HepG2 (cell line): ENCODE data around the gene SLC7A8. TPM values are rescaled to one million over a fixed set of nuclear protein-coding genes. Genes with fewer than 3 reads are reported as not detected.

Experiments
- ARNT2 ChIP-seq: sonication (generic); formaldehyde crosslinking; IDR thresholded peaks from 2 replicates; pipeline ENCODE4 v1.8.0; 2022; ENCODE audit warnings: mild to moderate bottlenecking, low read depth, missing genetic modification reagents, moderate library complexity
- DBP ChIP-seq: sonication (generic); formaldehyde crosslinking; IDR thresholded peaks from 2 replicates; pipeline ENCODE4 v1.4.0; 2020; ENCODE audit warnings: missing genetic modification reagents; ENCODE audit errors: not compliant biosample characterization
- E2F1 ChIP-seq: sonication (generic); formaldehyde crosslinking; IDR thresholded peaks from 2 replicates; pipeline ENCODE4 v1.5.0; 2020; ENCODE audit warnings: missing genetic modification reagents
- EEA1 ChIP-seq: sonication (generic); formaldehyde crosslinking; IDR thresholded peaks from 2 replicates; pipeline ENCODE4 v1.5.1; 2020; ENCODE audit warnings: mild to moderate bottlenecking, missing genetic modification reagents, borderline replicate concordance
- EHMT2 ChIP-seq: fragments of 200-600 bp; sonication (generic); IDR thresholded peaks from 2 replicates; pipeline ENCODE4 v1.7.0; 2017; ENCODE audit warnings: antibody characterized with exemption, low read depth, low read length, borderline replicate concordance
- ETV6 ChIP-seq: sonication (generic); formaldehyde crosslinking; conservative IDR thresholded peaks from 2 replicates; pipeline ENCODE4 v1.4.0; 2020; ENCODE audit warnings: missing genetic modification reagents
- FOXO1 ChIP-seq: sonication (generic); formaldehyde crosslinking; IDR thresholded peaks from 2 replicates; pipeline ENCODE4 v1.4.0; 2020; ENCODE audit warnings: missing genetic modification reagents
- IRX3 ChIP-seq: sonication (generic); formaldehyde crosslinking; IDR thresholded peaks from 2 replicates; pipeline ENCODE4 v1.8.1; 2023; ENCODE audit warnings: mild to moderate bottlenecking, low read depth, missing genetic modification reagents, borderline replicate concordance
- MBNL3 ChIP-seq: fragments of 250-450 bp; sonication (Bioruptor Pico); conservative IDR thresholded peaks from 2 replicates; pipeline ENCODE4 v1.8.0; 2022; ENCODE audit warnings: mild to moderate bottlenecking, inconsistent platforms
- MXD1 ChIP-seq: sonication (generic); formaldehyde crosslinking; IDR thresholded peaks from 2 replicates; pipeline ENCODE4 v1.4.0; 2020; ENCODE audit warnings: mild to moderate bottlenecking, missing genetic modification reagents
- POGZ ChIP-seq: sonication (generic); formaldehyde crosslinking; IDR thresholded peaks from 2 replicates; pipeline ENCODE4 v1.4.0; 2020; ENCODE audit warnings: mild to moderate bottlenecking, missing genetic modification reagents
- RORA ChIP-seq: sonication (generic); formaldehyde crosslinking; IDR thresholded peaks from 2 replicates; pipeline ENCODE4 v1.5.0; 2020; ENCODE audit warnings: mild to moderate bottlenecking, missing genetic modification reagents, moderate library complexity
- SOX5 ChIP-seq: IDR thresholded peaks from 2 replicates; pipeline ENCODE4 v1.6.1; 2016; ENCODE audit warnings: borderline replicate concordance
- ZMAT5 ChIP-seq: sonication (generic); formaldehyde crosslinking; IDR thresholded peaks from 2 replicates; pipeline ENCODE4 v1.5.0; 2020; ENCODE audit warnings: mild to moderate bottlenecking, low read depth, missing genetic modification reagents, borderline replicate concordance
- ZNF281 ChIP-seq: sonication (generic); formaldehyde crosslinking; IDR thresholded peaks from 2 replicates; pipeline ENCODE4 v1.4.0; 2020; ENCODE audit warnings: missing genetic modification reagents, borderline replicate concordance
- ZNF484 ChIP-seq: sonication (generic); formaldehyde crosslinking; IDR thresholded peaks from 2 replicates; pipeline ENCODE4 v1.5.1; 2020; ENCODE audit warnings: mild to moderate bottlenecking, low read depth, missing genetic modification reagents, borderline replicate concordance
- ZNF513 ChIP-seq: sonication (generic); formaldehyde crosslinking; conservative IDR thresholded peaks from 2 replicates; pipeline ENCODE4 v1.5.0; 2020; ENCODE audit warnings: missing genetic modification reagents
- ZNF672 ChIP-seq: sonication (generic); formaldehyde crosslinking; IDR thresholded peaks from 2 replicates; pipeline ENCODE4 v1.8.1; 2022; ENCODE audit warnings: missing genetic modification reagents
- ZNF7 ChIP-seq: IDR thresholded peaks from 2 replicates; pipeline ENCODE4 v1.6.1; 2016; ENCODE audit warnings: missing biosample characterization, missing genetic modification reagents
- ZNF703 ChIP-seq: sonication (generic); formaldehyde crosslinking; IDR thresholded peaks from 2 replicates; pipeline ENCODE4 v1.5.1; 2020; ENCODE audit warnings: missing genetic modification reagents, mild to moderate bottlenecking, moderate library complexity, borderline replicate concordance
- polyA plus RNA-seq, 8 experiments: library from polyadenylated mRNA; depleted of rRNA in 3 of 8; stranded (reverse) in 7 of 8; unstranded in 1 of 8; fragments of >200 nt; fragmentation: Illumina TruSeq in 4 of 8; extraction: Trizol in 4 of 8; gene quantifications; 2 replicates each; pipeline versions ENCODE4 v1.2.1 to v1.2.3, GENCODE V29; 2011 to 2016; ENCODE audit warnings: low read depth in 4 of 8, missing spikeins in 1 of 8, mixed read lengths in 1 of 8; ENCODE audit not compliant: insufficient read depth in 1 of 8
- total RNA-seq, 5 experiments: library from RNA; depleted of rRNA; stranded (reverse); fragments of >200 nt; fragmentation: Illumina TruSeq; extraction: Trizol; gene quantifications; 2 replicates each; pipeline ENCODE4 v1.2.3, GENCODE V29; 2016; ENCODE audit warnings: low read depth in 1 of 5

SLC7A8 gene
- total and polyA plus RNA-seq, 2 of the 13 experiments (the other 11 are each of a cell fraction or from before 2014, with no cell fraction given) = 0.25 TPM; not detected in 1

GRCh38 chr14:23095196-23096108 is 88.0 kb downstream of the SLC7A8 start, which contains the start of gene C14orf119 (continued):
- no peak; the same call in 1 of the 2 replicates for TF ChIP-seq ZNF281
- TF ChIP-seq ARNT2 (CRISPR knock-in tag) = peak; percentile 85
- no peak for TF ChIP-seq DBP (CRISPR knock-in tag)
- TF ChIP-seq IRX3 = no peak
- no peak for TF ChIP-seq ZMAT5 (CRISPR knock-in tag)
- no peak; the same call in 1 of the 2 replicates for TF ChIP-seq POGZ (CRISPR knock-in tag)
- TF ChIP-seq ETV6 = peak; percentile 89; the same call in 1 of the 2 replicates
- no peak for TF ChIP-seq EHMT2
- TF ChIP-seq MXD1 = no peak
- no peak for TF ChIP-seq ZNF672
- no peak for TF ChIP-seq E2F1 (CRISPR knock-in tag)
- no peak for TF ChIP-seq ZNF703 (CRISPR knock-in tag)
- TF ChIP-seq FOXO1 (CRISPR knock-in tag) = peak; percentile 81
- no peak for TF ChIP-seq SOX5 (CRISPR knock-in tag)
- 0 out of 2 replicates have a peak, but pooled peaks have one; percentile 80 for TF ChIP-seq ZNF513 (CRISPR knock-in tag)
- no peak for TF ChIP-seq ZNF7 (CRISPR knock-in tag)
- no peak for TF ChIP-seq ZNF484 (CRISPR knock-in tag)
- no peak for TF ChIP-seq MBNL3 (CRISPR knock-in tag)
- peak; percentile 98 for TF ChIP-seq EEA1 (CRISPR knock-in tag)
- TF ChIP-seq RORA (CRISPR knock-in tag) = no peak
